Heart right ventricle (tissue), 16 donors: ENCODE results near the gene BYSL. TPM values are rescaled to one million over a fixed set of nuclear protein-coding genes. Genes with fewer than 3 reads are reported as not detected.

Experiments
- ATAC-seq, 8 donors: fragments of 200-7000 bp; cut with Tn5 transposase; one replicate each; pipeline ENCODE4 v1.9.1; 2020; ENCODE audit warnings: mild to moderate bottlenecking in 8 of 8, moderate library complexity in 8 of 8, moderate number of reproducible peaks in 1 of 8
- DNase-seq, 2 donors: peaks; one replicate each; pipeline ENCODE4 v3.0.0-alpha.2; 2020
- H3K27ac ChIP-seq, 10 donors: fragments of 200-600 bp; sonication (generic) in 2 of 10; one replicate each; pipeline versions ENCODE4 v1.5.0 to v1.8.0; 2020 to 2022; ENCODE audit warnings: mild to moderate bottlenecking in 3 of 10
- H3K27me3 ChIP-seq, 7 donors: fragments of 200-600 bp; one replicate each; pipeline ENCODE4 v1.8.0; 2021 to 2022; ENCODE audit warnings: mild to moderate bottlenecking in 2 of 7
- H3K36me3 ChIP-seq, 9 donors: fragments of 200-600 bp; sonication (generic) in 1 of 9; one replicate each; pipeline versions ENCODE4 v1.5.0 to v1.8.0; 2020 to 2022; ENCODE audit warnings: mild to moderate bottlenecking in 2 of 9
- H3K4me1 ChIP-seq, 9 donors: fragments of 200-600 bp; sonication (generic) in 1 of 9; one replicate each; pipeline versions ENCODE4 v1.5.0 to v1.8.0; 2020 to 2022; ENCODE audit warnings: mild to moderate bottlenecking in 4 of 9
- H3K4me3 ChIP-seq, 10 donors: fragments of 200-600 bp; sonication (generic) in 2 of 10; one replicate each; pipeline versions ENCODE4 v1.5.0 to v1.8.0; 2020 to 2022; ENCODE audit warnings: mild to moderate bottlenecking in 7 of 10, moderate library complexity in 2 of 10
- H3K9me3 ChIP-seq, 11 donors: fragments of 200-600 bp in 10 of 11; sonication (generic) in 2 of 11; one replicate each; pipeline versions ENCODE4 v1.5.0 to v1.8.0; 2013 to 2022; ENCODE audit warnings: mild to moderate bottlenecking in 2 of 11, control low read depth in 1 of 11, moderate library complexity in 1 of 11
- CTCF ChIP-seq, 9 donors: fragments of 200-600 bp; sonication (generic) in 2 of 9; IDR thresholded peaks; one replicate each; pipeline versions ENCODE4 v1.5.0 to v1.8.0; 2021 to 2022; ENCODE audit warnings: antibody characterized with exemption in 9 of 9, mild to moderate bottlenecking in 5 of 9, moderate library complexity in 1 of 9
- WGBS, 2 donors: extraction: QIAGEN DNeasy Blood & Tissue Kit; methylation state at CpG; one replicate each; pipeline ENCODE4 v1.1.7; 2013; ENCODE audit warnings: inconsistent platforms in 1 of 2; 5-methylcytosine and 5-hydroxymethylcytosine counted together
- intact Hi-C, 10 donors: fragments of 100-400 bp; cut with DNase I; formaldehyde crosslinking; loops; one replicate each; pipeline versions ENCODE4 v1.11.1 to v1.14.2; 2022
- polyA plus RNA-seq, 2 donors: library from polyadenylated mRNA; stranded (reverse); fragments of 200-250 nt; gene quantifications; one replicate each; pipeline ENCODE4 v1.2.3, GENCODE V29; 2013
- total RNA-seq, 10 donors: library from RNA; stranded (reverse); fragmentation: NEBNext Ultra II Directional in 3 of 10; extraction: Animal tissue kit (Norgen Biotek cat#: 25700) in 3 of 10; gene quantifications; one replicate each; pipeline versions ENCODE4 v1.2.1 to v1.2.4, GENCODE V29; 2021 to 2023
- donor health status: Arrhythmogenic right ventricular cardiomyopathy.
- donor health status: ischemic (EF 13 %, LVEDD 7.1; RV severe dilation, severe dysfunction).
- donor health status: healthy with polysubstance abuse.
- donor health status: DM: no; HTN: yes; CAD: no.
- donor health status: DM: no; HTN: no; CAD: no.
- donor health status: ischemic (EF 25% LVEDD 6.9; RV normal size, moderate dysfunction).
- donor health status: ischemic (EF 25% LVEDD 5.7; RV mildly dilated, moderate dysfunction).
- donor health status: healthy.
- donor health status: DM: yes; HTN: yes; CAD: no.
- donor health status: Ischemic cardiomyopathy.
- donor health status: ischemic (EF 35%, LVEDD 5.7; RV mildly dilated, moderate dysfunction).
- donor health status: nonischemic (EF 11% LVEDD 7.7; RV severe dilation, severe dysfunction).
- donor health status: DM: yes; HTN: yes; CAD: no.
- donor health status: PGD.
- donor health status: ischemic (EF 29% LVEDD 5.4; RV normal size, mild dysfunction).
- donor health status: nonischemic (EF 23%, LVEDD 6.1; RV moderate dilation, normal function).

The BYSL gene
- total and polyA plus RNA-seq, 12 donors, result 4.3 to 20.0 (median 9.9) TPM

- Histone ChIP-seq H3K4me1 (peaks cover 0 to 32% (median 24%) of the 10 kb centered on the region in 9 donors), H3K27ac (no peak overlapping the region), H3K27me3 (no peaks in the 10 kb centered on the region), H3K4me3 (peak overlapping the region in 1 of 10 donors; percentile 13), H3K9me3 (no peaks in the 10 kb centered on the region), H3K36me3 (no peaks in the 10 kb centered on the region)
- DNase-seq (no peak), ATAC-seq (no peak)
- 62 to 75% methylated on average over 4 of the region's 4 CpGs for WGBS, 2 donors
- TF ChIP-seq CTCF (IDR thresholded peaks at IDR 0.05), result no peak
- intact Hi-C loops, result loop anchor here in 3 of 10 donors (10.0 kb wide), 2 partner anchors 98 to 108 kb away; partner anchors contain the start of genes PRICKLE4 (in 2 of the 3) and TOMM6 (in 2 of the 3)
These were observed 28.3 kb upstream of the BYSL start for GRCh38 chr6:41892921-41893564.

- intact Hi-C loops, result loop anchor here in 3 of 10 donors (2.0 to 10.0 kb wide), 4 partner anchors 26 to 110 kb away; partner anchors contain the start of genes PRICKLE4 (in 2 of the 3), TOMM6 (in 2 of the 3), BYSL (in 1 of the 3) and MED20 (in 1 of the 3)
- 2 to 3% methylated on average over 33 to 56 of the region's 56 CpGs for WGBS, 2 donors
These were observed 26.7 kb upstream of the BYSL start for GRCh38 chr6:41894366-41895299.

GRCh38 chr6:41895300-41896233 is 25.7 kb upstream of the BYSL start, which contains the start of gene USP49:
Gene USP49, minus strand, starts transcription at chr6:41895375. Its CDS starts 88,392 bp downstream, at chr6:41806983.
- H3K9me3 ChIP-seq, result no peaks in the 10 kb centered on the region
- 1 to 2% methylated on average over 52 to 55 of the region's 55 CpGs for WGBS, 2 donors
- peak; percentile 98 to 99 (median 98) for ATAC-seq
- peak within 1 kb of the TSS in 9 of 10 donors; percentile 53 to 94 (median 68) for H3K27ac ChIP-seq
- no peak for TF ChIP-seq CTCF (IDR thresholded peaks at IDR 0.05)
- H3K4me3 ChIP-seq, result peak within 1 kb of the TSS; percentile 50 to 88 (median 72)
- peaks cover 0 to 34% (median 24%) of the 10 kb centered on the region in 9 donors for H3K4me1 ChIP-seq
- intact Hi-C loops, result loop anchor here in 3 of 10 donors (2.0 to 10.0 kb wide), 4 partner anchors 25 to 111 kb away; partner anchors contain the start of genes PRICKLE4 (in 2 of the 3), TOMM6 (in 2 of the 3), BYSL (in 1 of the 3) and MED20 (in 1 of the 3)
- peaks cover 0 to 16% (median 0%) of the 10 kb centered on the region in 9 donors for H3K36me3 ChIP-seq
- H3K27me3 ChIP-seq, result no peaks in the 10 kb centered on the region
- peak; percentile 88 to 89 for DNase-seq

More at GRCh38 chr6:41894366-41895299, 26.7 kb upstream of the BYSL start:
- DNase-seq (no peak), ATAC-seq (peak; percentile 50 to 77 (median 72))
- Histone ChIP-seq H3K36me3 (peaks cover 0 to 6% (median 0%) of the 10 kb centered on the region in 9 donors), H3K27me3 (no peaks in the 10 kb centered on the region), H3K4me1 (peaks cover 0 to 34% (median 24%) of the 10 kb centered on the region in 9 donors), H3K4me3 (peak overlapping the region; percentile 50 to 88 (median 72)), H3K9me3 (no peaks in the 10 kb centered on the region), H3K27ac (peak overlapping the region in 6 of 10 donors; percentile 57 to 94 (median 70))
- TF ChIP-seq CTCF (IDR thresholded peaks at IDR 0.05), result no peak
